NCI-H2029 (cell line): ENCODE results near the gene CEP164.

Experiments used
- DNase-seq: peaks from one replicate; lab custom pipeline; 2025; lab: John Stamatoyannopoulos, UW

The CEP164 gene

DNA sequence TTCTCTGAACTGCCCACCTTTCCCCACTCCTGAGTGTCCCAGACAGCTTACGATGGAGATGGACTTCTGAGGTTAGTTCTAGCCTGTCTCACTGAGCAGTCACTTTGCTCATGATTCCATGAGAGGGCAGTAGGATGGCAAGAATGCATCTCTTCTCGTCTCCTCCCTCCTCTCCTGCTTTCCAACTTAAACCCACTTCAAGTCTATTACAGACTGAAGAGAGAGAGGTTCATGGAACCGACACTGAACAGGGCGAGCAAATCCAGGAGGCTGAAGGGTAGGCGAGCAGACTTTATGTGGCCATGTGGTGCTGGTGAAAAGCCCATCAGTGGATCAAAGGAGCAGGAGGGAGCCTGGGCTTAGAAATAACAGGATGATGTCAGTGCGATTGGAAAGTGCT, 38.6 kb downstream of the CEP164 start:
- DNase-seq = no peak

DNA sequence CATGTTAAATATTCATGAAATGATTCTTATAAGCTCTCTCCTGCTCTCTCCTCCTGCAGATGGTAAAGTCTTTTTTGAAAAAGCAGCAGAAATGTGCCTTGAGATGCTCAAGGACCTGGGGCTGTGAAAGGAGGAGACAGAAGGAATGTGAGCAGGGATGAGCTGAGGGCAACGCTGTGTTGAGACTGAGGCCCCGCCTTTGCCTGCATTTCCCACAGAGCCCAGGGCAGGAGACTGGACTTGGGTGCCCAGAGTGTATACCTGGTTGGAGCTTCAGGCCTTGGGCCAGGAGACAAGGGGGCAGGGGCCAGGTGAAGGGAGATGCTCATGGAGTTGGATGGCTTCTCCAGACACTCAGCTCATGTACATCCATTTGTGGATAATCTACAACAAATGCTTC, 39.2 kb downstream of the CEP164 start:
- DNase-seq = no peak

DNA sequence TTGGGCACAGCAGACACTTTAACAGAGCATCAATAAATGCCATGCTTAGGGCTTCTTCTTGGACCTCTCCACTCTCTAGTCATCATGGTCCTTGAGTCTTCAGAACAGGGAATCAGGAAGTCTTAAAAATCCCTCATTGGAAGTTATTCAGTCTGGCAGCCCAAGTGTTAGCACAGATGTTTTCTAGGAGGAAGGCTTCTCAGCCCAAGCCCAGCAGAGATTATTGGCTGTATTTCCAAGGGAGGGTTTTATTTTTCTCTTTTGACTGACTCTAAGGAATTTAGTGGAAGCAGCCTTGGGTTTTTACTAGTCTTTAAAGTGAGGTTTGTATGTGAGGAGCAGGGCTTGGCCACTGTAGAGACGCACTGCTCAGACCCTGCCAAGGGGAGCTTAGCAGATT, 41.9 kb downstream of the CEP164 start:
- DNase-seq = no peak

DNA sequence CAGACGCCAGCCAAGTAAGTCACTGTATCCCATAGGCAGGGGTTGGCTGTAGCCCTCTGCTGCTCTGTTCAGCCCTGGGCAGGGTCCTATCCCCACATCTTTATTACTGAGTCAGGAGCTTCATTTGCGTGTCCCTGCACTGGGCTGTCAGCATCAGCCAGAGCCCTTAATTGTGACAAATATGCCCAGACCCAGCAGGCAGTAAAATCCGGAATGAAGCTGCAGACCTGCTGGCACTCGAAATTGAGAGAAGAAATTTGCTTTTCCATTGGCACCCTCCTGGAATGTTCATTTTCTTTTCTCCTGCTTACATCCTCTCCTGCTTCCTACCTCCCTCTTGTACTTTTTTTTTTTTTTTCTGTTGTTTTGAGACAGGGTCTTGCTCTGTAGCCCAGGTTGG, 43.8 kb downstream of the CEP164 start:
- DNase-seq = no peak

DNA sequence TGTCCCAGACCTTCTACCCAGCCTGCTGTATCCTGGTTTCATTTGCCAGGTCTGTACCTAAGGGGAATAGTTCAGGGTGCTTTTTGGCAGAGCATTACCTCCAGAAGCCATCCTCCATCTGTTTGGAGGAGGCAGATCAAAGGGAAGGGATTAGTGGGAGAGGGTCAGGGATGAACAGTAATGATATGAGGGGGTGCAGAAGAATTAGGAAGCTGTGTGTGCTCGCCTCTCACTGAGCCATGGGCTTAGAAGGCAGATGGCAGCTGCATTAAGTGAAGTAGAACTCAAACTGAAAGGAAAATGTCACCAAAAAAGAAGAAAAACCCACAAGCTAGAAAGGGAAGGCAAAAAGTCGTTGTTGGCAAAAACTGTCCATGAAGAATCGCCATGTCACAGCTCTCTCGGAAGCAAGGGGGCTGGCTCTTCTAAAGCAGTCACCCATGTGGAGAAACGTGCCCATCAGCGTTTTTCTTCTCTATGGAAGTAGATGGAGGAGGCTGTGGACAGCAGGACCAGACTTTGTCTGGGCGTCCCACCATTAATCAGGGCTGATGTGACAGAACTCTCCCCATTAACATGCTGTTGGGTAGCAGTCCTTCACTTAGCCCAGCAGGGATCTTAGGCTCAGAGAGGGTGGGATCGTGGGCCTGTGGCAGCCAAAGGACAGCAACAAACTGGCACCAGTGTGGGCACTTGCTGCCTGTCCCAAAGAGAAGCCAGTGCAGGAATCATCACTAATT, 46.8 kb downstream of the CEP164 start:
- DNase-seq = no peak

DNA sequence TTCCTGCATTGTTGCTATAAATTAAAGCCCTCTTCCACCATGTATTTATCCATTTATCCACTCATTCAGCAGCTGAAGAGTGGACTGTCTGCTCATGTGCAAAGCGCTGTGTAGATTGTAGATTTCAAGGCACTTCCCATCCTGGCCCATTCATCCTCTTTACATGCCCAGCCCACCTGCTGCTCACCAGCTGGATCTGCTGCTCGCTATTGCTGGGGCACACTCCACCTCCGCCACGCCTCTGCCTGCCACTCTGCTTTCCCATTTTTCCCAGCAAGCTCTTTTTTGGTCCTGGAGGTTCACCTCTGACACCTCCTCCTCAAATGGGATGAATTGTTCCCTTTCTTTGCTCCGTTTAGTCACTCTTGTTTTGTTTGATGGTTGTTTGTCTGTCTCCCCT, 48.3 kb downstream of the CEP164 start:
- no peak for DNase-seq

DNA sequence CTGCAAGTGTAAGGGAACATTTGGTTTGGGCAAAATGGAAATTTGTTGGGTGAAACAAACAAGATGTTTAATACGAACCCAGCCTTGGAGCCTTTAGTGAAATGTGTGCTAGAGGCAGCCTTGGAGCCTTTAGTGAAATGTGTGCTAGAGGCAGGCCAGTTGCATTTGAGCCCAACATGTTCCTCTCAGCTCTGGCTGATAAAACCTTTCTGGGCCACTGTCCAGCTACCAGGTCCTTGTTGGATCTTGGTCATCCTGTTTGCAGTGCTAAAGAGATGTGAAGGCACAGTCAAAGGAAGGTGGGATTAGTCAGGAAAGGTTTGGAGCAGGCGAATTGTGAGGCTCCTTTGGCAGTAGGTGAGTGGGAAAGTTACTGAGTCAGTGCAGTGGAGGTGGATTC, 48.9 kb downstream of the CEP164 start:
- no peak for DNase-seq

DNA sequence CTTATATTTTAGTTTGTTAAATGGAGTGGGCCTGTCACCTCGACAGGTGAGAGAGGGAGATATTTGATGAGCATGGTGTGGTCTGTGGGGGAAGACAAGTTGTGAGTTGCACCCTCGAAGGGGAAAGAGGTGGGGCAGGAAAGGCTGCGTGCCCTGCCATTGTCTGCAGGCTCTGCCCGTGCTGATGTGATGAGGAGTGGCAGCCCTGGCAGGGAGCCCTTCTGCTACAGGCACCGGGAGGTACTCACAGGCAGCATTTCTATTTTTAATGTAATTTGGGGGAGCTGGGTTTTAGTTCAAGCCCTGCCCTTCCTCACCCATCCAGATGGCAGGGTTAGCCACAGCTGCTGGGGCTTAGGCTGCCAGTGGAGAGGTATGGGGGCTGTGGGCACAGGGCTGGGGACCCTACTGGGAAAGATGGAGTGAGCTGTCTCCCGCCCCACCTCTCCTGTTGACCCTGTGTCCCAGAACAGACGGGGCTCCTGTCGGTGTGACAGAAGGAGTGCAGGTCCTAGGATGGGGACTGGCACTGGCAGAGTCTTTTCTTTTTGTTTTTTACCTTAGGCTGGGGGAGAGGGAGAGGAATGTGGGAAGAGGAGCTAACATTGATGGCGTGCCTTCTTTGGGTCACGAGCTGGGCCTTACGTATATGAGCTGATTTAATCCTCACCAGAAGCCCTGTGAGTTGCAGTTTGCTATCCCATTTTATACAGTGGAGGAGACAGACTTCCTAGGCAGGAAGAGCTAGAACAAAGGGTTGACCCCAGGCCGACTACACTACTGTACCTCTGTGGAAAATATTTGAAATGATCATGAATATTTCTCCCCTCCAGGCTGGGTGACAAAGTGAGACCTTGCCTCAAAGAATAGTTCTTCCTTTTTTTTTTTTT, 51.6 kb downstream of the CEP164 start:
- no peak for DNase-seq

DNA sequence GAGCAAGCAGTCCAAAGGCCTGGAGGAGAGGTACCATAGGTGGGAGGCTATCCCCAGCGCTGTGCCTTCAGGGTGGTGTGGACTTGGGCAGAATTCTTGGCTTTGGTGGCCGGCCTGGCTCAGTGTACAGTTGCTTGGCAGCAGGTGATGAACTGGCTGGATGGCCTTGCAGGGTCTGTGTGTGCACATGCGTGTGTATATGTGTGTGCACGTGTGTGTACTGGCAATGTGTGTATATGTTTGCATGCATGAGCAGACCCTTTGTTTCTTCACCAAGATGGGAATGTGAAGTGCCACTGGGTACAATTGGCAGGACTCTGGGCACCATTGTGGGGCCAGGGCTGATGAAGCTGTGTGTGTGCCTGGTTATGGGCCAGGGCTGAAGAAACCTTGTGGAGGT, 53.0 kb downstream of the CEP164 start:
- DNase-seq = no peak

DNA sequence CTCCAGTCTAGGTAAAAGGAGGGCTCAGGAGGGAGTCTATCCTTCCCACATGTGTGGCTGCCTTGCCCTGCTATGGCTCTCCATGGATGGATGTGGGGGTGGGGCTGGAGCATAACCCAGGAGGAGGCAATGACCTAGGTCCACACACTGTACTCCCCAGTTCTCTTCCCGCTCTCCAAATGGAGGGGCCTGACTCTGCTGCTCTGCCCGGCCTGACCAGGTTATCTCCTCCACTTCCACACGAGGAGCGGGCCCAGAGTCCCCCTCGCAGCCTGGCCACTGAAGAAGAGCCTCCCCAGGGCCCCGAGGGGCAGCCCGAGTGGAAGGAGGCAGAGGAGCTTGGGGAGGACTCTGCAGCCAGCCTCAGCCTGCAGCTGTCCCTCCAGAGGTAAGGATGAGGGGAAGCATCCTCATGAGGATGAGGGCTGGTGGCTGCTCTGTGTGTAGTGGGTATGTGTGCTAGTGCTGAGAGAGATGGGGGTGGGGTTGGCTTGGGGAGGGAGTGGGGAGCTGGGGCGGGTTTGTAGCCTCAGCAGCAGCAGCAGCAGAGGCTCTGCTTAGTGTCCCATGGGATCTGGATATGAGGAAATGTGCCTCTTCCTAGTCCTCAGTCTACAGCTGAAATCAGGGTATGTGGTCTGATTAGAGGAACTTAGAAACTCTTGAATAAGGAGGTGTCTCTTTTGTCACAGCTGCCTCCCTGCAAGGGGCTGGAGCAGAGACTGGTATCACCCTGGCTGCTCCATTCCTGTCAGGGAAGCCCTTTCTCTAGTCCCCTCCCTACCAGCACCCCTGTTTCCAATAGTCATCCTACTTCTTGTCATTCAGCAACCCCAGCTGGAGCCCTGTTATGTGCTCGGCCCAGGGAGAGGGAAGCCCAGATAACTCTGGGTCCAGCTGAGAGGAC, 54.1 kb downstream of the CEP164 start:
- no peak for DNase-seq

DNA sequence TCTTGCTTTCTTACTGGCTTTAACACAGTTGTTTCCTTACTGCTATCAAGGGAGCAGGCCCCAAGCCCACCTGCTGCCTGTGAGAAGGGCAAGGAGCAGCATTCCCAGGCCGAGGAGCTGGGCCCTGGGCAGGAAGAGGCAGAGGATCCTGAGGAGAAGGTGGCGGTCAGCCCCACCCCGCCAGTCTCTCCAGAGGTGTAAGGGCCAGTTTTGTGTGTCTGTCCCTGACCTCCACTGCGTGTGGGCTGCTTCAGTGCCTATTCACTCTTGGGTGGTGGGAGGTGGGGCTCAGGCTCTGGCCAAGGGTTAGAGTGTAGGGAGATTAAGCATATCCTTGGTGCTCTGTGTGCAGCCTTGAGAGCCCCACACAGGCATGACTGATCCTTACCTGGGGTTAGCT, 55.1 kb downstream of the CEP164 start:
- DNase-seq = no peak

DNA sequence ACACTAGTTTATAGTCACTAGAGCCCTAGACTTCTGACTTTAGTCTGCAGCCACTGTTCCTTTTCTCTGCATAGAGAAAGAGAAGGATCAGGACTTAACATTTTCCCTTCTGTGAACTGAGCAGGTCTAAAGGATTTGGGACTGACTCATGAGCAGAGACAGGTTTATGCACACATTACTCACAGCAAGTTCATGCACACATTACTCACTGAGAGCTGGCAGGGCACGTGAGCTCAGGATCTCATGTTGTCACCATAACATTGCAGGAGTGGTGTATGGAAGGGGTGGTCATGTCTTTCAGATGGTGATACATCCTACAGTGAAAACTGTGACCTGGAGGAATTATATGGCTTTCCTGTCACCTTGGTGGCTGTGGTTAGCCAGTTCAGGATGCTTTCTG, 56.4 kb downstream of the CEP164 start:
- no peak for DNase-seq

DNA sequence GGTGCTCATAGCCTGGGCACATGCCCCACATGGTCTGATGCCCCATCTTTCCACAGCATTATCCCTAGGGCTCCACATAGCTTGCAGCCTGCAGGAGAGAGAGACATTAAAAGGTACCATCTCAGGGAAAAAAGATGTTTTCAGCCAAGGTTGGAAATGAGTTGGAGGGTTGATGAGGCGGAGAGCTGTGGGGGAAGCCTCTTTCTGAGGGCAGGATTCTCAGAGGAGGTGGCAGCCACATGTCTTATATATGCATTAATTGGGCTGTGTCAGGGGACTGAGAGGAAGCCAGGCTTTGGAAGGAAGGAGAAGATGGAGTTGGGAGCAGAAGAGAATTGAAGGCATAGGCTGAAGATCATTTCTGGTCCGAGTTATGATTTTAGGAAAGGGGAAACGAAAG, 57.8 kb downstream of the CEP164 start:
- DNase-seq = no peak

DNA sequence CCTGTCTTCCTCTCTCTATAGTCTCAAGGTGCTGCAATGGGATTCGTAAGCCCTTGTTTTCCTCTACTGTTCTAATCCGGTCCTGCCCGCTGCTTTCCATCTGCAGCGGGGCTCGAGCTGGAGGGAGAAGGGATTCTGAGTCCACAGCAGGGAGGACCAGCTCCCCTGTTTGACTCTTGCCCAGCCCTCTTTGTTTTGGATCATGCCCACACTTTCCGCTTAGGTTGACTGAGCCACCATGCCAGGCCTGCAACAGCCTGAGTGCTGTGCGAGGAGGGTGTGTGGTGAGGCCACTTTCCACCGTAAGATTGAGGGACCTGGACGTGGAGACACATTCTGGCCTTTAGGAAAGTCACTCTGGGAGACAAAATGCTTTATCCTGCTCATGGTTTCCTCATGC, 58.3 kb downstream of the CEP164 start:
- no peak for DNase-seq

DNA sequence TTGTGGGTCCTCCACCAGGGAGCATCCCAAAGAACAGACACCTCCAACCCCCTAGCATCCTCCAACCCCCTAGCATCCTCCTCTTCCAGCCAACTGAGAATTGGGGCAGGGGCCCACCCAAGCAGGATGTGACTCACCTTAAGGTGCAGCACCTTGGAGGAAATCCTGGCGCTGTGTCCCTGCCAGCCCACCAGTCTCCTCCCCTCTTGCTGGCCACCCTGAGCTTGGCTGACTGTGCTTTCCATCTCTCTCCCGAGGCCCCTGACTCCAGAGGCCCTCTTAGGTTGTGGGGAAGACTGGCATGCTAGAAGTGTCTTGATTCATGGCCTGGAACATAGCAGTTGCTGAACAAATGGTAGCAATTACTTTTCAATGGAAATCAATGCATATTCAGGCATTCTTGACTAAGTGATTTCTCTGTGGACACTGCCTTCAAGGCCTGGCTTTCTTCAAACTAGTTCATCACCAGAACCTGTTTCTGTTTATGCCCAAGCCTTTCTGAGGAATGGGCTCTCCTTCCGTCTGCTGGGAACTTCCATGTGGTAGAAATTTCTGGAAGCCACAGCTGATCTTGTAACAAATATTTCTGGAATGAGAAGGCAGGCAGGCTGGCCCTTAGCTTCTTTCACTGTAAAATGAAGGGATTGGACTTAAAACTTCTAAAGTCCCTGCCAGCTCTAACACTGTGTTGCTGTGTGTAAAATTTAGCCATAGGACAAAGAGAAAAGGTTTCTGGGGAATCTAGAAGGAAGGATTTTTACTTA, 60.5 kb downstream of the CEP164 start:
- DNase-seq = no peak

DNA sequence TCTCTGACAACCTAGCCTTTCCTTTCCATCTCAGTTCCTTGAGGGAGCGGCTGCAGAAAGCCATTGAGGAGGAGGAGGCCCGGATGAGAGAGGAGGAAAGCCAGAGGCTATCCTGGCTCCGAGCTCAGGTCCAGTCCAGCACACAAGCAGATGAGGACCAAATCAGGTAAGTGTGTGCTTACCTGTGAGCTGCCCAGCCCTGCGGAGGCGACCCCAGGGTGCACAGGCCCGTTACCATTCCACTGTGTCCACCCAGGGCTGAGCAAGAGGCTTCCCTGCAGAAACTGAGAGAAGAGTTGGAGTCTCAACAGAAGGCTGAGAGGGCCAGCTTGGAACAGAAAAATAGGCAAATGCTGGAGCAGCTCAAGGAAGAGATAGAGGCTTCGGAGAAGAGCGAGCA, 63.1 kb downstream of the CEP164 start:
- DNase-seq = no peak

DNA sequence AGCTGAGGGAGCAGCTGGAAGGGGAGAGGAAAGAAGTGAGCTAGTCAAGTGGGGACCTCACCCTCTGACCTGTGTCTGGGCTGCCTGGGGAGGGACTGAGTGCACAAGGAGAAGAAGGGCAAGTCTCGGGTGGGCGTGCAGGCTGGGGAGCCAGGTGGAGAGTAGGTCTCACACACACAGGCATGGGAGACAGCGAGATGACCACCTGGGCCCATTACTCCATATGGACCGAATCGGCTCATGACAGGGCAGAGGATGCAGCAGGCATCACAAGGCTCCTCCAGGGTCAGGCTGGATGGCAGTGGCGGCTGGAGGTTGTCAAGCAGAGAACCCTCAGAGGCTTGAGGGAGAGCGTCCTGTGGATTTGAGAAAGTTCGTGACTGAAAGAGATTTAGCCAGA, 63.5 kb downstream of the CEP164 start:
- no peak for DNase-seq

DNA sequence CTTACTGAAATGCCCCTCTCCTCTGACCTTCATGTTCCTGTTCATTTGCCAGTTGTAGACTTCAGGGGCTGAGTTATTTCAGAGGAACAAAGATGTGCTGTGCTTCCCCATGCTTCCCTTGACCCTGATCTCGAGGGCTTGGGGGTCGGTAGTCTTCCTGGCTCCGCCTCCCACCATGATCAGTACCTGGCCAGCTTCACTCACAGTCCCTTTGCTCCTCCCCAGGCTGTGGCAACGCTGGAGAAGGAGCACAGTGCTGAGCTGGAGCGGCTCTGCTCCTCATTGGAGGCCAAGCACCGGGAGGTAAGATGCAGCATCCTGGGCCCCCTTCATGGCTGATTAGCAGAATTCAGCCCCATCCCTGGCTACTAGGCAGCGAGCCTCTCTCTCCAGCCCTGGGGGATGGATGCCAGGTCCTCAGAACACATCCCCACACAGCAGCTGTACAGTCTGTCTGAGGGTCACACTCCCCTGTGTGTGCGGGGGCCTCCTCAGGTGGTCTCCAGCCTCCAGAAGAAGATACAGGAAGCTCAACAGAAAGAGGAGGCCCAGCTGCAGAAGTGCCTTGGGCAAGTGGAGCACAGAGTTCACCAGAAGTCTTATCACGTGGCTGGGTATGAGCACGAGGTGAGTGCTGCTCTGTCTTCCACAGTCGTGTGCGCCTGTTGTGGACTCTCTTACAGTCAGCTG, 64.5 kb downstream of the CEP164 start:
- DNase-seq = no peak

DNA sequence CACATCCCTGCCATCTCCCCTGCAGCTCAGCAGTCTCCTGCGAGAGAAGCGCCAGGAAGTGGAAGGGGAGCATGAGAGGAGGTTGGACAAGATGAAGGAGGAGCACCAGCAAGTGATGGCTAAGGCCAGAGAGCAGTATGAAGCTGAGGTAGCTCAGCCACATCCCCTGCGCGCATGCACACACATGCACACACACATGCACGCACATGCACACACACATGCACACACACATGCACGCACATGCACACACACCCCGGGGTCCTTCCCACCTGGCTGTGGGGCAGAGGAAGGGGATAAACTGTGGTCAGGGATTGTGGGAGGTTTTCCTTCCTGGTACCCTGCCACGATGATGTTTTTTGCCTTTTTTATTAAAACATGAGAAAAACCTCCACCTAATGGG, 65.3 kb downstream of the CEP164 start:
- DNase-seq = no peak

DNA sequence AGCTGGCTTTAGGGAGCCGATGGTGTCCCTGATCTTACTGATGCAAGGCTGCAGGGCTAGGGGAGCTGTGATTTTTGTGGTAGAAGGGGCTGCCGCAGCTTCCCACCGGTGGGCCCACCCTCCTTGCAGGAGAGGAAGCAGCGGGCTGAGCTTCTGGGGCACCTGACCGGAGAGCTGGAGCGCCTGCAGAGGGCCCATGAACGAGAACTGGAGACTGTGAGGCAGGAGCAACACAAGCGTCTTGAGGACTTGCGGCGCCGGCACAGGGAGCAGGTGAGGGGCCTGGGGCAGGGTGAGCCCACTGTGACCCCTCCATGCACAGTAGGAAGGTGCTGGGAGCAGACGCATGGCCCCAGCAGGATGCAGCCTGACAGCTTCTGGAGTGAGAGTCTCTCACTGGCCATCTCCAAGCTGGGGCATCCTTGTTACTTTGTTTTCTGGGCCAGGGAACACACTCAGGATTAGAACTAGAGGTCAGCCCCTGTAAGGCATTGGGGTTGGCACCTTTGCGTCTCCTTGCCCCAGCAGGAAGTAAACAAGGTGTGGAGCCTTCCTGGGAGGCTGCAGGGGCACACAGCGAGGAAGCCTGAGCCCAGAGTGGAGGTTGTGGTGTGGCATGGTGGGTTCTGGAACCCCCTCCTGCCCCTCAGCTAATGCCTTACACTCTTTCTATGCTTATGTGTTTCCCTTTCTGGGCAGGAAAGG, 66.7 kb downstream of the CEP164 start:
- no peak for DNase-seq

DNA sequence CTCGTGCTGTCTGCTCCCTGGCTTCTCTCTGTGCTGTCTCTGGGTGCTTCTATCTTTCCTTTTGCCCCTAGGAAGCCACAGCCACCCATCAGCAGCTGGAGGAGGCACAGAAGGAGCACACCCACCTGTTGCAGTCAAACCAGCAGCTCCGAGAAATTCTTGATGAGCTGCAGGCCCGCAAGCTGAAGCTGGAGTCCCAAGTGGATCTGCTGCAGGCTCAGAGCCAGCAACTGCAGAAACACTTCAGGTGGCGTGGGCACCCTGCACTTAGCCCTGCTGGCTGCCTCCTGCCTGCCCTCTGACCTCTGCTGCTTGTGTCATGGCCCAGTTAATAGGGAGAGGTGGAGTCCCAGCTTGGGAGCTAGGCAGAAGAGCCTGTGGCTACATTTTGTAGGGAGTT, 67.8 kb downstream of the CEP164 start:
- DNase-seq = no peak
